ENCODE results near the gene JUND. TPM values are rescaled to one million over a fixed set of nuclear protein-coding genes. Genes with fewer than 3 reads are reported as not detected.

Gene JUND
- total RNA-seq, 1 experiment from 2014 or later: 44.9 TPM

DNA sequence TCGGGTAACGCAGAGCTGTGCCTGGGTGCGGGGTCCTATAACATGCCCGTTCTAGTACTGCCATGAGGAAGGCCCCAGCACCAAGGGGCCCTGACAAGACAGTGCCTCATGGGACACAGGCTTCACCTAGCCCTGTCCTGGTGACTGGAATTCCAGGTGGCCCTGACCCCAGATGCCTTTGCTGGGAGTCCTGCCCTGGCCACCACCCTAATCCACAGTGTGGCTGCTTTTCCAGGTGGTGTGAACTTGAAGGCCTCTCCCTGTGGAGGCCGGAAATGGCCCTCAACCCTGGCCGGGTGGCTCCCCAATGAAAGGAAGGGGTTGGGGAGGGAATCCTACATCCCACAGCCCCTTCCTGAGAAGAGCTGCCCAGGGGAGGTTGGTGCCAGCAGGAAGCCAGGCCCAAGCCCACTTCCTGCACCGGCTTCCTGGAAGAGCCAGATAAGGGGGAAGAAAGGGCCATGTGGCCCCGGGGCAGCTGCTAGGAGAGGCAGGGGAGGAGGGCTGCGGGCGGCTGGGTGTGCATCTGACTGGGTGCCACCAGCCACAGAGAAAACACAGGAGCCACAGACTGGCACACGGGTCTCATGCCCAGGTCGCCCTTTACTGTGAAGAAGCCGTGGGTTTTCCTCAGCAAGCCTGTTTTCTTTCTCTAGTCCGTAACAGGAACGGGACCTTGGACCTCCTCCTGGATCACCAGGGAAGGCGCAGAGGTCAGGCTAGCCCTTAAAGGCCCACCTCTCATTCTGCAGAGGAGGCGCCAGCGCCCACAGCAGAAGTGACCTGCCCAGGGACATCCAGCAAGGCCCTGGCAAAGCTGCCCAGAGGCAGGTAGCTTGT is 36.8 kb upstream of the JUND start:
- Mint-ChIP-seq H3K27ac (ENCODE audit: unreplicated experiment) (no peak overlapping the region), H3K9me3 (ENCODE audit: low read depth, unreplicated experiment) (no peaks in the 10 kb centered on the region), H3K4me1 (ENCODE audit: low read depth, unreplicated experiment) (peaks cover 22% of the 10 kb centered on the region), H3K36me3 (ENCODE audit: insufficient read depth, unreplicated experiment) (peaks cover 16% of the 10 kb centered on the region), H3K4me3 (ENCODE audit: low read depth, unreplicated experiment) (no peak overlapping the region), H3K27me3 (ENCODE audit: unreplicated experiment) (no peaks in the 10 kb centered on the region)
- no peak for DNase-seq
- TF ChIP-seq, protein P1, sequence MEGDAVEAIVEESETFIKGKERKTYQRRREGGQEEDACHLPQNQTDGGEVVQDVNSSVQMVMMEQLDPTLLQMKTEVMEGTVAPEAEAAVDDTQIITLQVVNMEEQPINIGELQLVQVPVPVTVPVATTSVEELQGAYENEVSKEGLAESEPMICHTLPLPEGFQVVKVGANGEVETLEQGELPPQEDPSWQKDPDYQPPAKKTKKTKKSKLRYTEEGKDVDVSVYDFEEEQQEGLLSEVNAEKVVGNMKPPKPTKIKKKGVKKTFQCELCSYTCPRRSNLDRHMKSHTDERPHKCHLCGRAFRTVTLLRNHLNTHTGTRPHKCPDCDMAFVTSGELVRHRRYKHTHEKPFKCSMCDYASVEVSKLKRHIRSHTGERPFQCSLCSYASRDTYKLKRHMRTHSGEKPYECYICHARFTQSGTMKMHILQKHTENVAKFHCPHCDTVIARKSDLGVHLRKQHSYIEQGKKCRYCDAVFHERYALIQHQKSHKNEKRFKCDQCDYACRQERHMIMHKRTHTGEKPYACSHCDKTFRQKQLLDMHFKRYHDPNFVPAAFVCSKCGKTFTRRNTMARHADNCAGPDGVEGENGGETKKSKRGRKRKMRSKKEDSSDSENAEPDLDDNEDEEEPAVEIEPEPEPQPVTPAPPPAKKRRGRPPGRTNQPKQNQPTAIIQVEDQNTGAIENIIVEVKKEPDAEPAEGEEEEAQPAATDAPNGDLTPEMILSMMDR (IDR thresholded peaks at IDR 0.05; ENCODE audit: unreplicated experiment): no peak
- no TSS peak for BruUV-seq (replicated peaks)
- CTCF ChIA-PET: interaction anchor here (0.6 kb wide), 1 partner anchor 376 kb away, joined by 3 read pairs; no protein-coding TSS in a partner anchor
- intact Hi-C loops (cut with micrococcal nuclease; ENCODE audit: unreplicated experiment): no loop called here

DNA sequence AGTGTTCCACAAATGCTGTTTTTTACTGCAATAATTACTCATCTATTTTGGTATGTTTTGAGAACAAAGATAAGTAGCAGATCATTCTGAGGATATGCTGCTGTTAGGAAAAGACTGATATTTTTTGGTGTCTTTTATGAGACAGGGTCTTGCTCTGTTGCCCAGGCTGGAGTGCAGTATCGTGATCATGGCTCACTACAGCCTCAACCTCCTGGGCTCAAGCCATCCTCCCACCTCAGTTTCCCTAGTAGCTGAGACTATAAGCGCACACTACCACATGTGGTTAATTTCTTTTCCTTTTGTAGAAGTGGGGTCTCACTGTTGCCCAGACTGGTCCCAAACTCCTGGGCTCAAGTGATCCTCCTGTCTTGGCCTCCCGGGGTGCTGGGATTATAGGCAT is 32.0 kb upstream of the JUND start:
- H3K27me3 Mint-ChIP-seq (ENCODE audit: unreplicated experiment): no peaks in the 10 kb centered on the region
- DNase-seq: no peak
- no peak overlapping the region for H3K27ac Mint-ChIP-seq (ENCODE audit: unreplicated experiment)
- BruUV-seq (replicated peaks): no TSS peak
- TF ChIP-seq, protein P1 (IDR thresholded peaks at IDR 0.05; ENCODE audit: unreplicated experiment): no peak
- peaks cover 19% of the 10 kb centered on the region for H3K36me3 Mint-ChIP-seq (ENCODE audit: insufficient read depth, unreplicated experiment)
- intact Hi-C loops (cut with micrococcal nuclease; ENCODE audit: unreplicated experiment): no loop called here
- H3K4me1 Mint-ChIP-seq (ENCODE audit: low read depth, unreplicated experiment): no peaks in the 10 kb centered on the region
- no peak overlapping the region for H3K4me3 Mint-ChIP-seq (ENCODE audit: low read depth, unreplicated experiment)
- H3K9me3 Mint-ChIP-seq (ENCODE audit: low read depth, unreplicated experiment): no peaks in the 10 kb centered on the region
- CTCF ChIA-PET: no interaction called here

DNA sequence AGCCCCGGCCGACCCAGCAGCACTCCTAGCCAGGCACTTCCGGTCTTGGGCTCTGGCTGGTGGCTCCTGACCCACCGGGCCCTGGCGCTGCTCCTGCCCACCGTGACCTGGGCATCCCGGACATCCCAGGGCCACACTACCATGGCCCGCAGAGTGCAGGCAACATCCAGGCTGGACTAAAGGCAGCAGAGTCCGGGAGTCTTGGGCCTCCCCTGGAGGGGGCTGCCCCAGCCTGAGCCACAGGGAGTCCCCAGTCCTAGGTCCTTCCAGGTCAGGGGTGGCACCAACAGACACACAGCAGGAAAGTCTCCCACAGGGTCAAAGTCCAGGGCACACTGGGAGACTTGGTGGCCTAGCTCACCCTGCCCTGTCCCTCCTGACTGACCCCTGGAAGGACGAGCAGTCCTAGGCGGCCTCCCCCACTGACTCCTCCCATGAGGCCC is 30.7 kb upstream of the JUND start:
- H3K27ac Mint-ChIP-seq (ENCODE audit: unreplicated experiment): no peak overlapping the region
- no peak overlapping the region for H3K4me3 Mint-ChIP-seq (ENCODE audit: low read depth, unreplicated experiment)
- TF ChIP-seq, protein P1 (IDR thresholded peaks at IDR 0.05; ENCODE audit: unreplicated experiment): no peak
- no TSS peak for BruUV-seq (replicated peaks)
- H3K4me1 Mint-ChIP-seq (ENCODE audit: low read depth, unreplicated experiment): no peaks in the 10 kb centered on the region
- H3K36me3 Mint-ChIP-seq (ENCODE audit: insufficient read depth, unreplicated experiment): peaks cover 19% of the 10 kb centered on the region
- intact Hi-C loops (cut with micrococcal nuclease; ENCODE audit: unreplicated experiment): no loop called here
- CTCF ChIA-PET: no interaction called here
- no peaks in the 10 kb centered on the region for H3K9me3 Mint-ChIP-seq (ENCODE audit: low read depth, unreplicated experiment)
- H3K27me3 Mint-ChIP-seq (ENCODE audit: unreplicated experiment): no peaks in the 10 kb centered on the region
- no peak for DNase-seq

DNA sequence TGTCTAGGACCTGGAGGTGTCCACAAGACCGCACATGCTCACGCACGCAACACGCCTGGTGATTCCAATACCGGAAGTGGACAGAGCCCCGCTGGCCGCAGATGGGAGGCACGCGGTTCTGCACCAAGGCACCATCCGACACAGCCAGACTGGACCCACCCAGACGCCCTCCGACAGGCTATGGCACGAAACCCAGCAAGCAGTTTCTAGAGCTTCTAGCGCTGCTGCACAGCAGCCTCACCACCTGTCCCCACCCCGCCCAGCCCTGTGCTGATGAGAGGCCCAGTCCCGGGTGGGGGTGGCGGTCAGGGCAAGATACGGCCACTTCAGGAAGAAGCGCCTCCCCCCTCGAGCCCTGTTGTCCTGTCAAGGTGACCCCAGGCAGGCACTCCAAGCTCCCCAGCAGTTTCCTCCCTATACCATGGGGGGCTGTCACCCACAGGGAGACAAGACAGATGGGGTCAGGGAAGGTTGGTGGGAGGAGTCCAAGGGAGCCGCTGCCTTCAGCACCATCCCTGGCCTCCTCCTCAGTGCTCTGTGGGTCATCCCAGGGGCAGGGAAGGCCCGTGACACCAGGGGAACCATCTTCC is 30.2 kb upstream of the JUND start:
- Mint-ChIP-seq H3K4me3 (ENCODE audit: low read depth, unreplicated experiment) (no peak overlapping the region), H3K4me1 (ENCODE audit: low read depth, unreplicated experiment) (no peaks in the 10 kb centered on the region), H3K27me3 (ENCODE audit: unreplicated experiment) (no peaks in the 10 kb centered on the region), H3K36me3 (ENCODE audit: insufficient read depth, unreplicated experiment) (peaks cover 19% of the 10 kb centered on the region), H3K9me3 (ENCODE audit: low read depth, unreplicated experiment) (no peaks in the 10 kb centered on the region), H3K27ac (ENCODE audit: unreplicated experiment) (no peak overlapping the region)
- DNase-seq: no peak
- TF ChIP-seq, protein P1 (IDR thresholded peaks at IDR 0.05; ENCODE audit: unreplicated experiment): no peak
- intact Hi-C loops (cut with micrococcal nuclease; ENCODE audit: unreplicated experiment): no loop called here
- BruUV-seq (replicated peaks): no TSS peak
- CTCF ChIA-PET: no interaction called here

Data from Calu3 (cell line).